ENCODE measurements around the gene PIGR.
"Not testable (repeated sequence)": the region's sequence is repeated elsewhere in the genome, so short reads cannot be mapped to it uniquely, and the experiment has no call there.

PIGR gene

DNA sequence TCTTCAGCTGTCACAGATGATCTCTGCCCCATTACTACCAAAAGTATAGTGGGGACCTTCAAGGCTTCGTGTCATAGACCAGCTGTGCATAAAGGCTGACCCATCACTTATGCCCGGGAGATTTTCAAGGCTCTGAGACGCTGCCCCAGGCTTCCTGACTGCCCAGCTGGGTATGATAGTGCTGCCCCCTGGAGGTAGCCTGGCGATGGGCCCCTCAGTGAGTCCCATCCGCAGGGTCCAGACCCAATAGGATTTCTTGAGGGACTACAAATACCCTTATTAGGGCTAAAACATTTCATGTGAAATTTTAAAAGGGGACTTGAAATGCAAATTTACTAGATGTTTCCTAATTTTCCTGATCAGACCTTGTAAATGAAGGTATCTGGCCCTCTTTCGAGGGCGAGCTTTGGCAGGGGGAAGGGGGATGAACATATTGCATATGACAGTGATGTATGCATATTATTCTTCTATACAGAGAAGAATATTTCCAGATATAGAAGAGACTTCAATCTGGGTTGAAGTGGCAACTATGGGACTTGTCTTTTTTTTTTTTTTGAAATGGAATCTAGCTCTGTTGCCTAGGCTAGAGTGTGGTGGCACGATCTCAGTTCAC lies 12.8 kb downstream of the PIGR start:
- DNase-seq (ENCODE audit: low read depth in 2 of 2) = peak; percentile 52 to 60

DNA sequence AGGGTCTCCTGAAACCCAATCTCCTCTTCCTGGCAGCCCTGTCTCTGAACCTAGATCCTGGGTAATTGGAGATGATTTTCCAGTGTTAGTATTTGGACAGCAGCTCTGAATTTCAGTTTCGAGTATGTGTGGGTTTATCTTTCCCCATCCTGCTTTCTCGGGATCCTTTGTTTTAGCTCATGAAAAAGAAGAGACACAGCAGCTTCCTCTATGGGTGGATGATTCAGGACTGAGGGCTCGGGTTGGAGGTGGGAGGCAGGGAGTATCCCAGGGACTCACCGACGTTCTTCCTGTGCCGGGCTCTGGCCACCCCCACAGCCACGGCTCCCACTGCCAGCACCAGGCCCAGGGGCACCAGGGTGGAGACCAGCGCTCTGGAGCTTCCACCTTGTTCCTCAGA lies 14.1 kb downstream of the PIGR start:
- no peak for DNase-seq (ENCODE audit: low read depth in 2 of 2)

DNA sequence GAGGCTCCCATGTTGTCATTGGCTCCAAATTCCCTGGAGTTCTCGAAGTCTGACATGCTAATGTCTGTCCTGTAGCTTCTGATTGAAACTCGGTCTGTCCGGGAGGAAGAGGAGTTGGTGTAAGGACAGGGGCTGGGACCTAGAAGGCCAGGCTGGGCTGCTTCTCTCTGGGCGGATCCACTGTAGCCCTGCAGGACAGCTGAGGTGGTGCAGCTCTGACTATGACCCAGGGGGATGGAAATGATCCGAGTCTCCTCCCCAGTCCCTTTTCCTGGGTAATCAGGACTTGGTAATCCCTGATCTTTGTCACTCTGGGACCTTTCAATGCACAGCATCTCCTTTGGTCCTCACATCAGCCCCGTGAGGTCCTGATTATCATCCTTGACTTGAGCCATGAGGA lies 14.6 kb downstream of the PIGR start:
- DNase-seq (ENCODE audit: low read depth in 2 of 2) = no peak

DNA sequence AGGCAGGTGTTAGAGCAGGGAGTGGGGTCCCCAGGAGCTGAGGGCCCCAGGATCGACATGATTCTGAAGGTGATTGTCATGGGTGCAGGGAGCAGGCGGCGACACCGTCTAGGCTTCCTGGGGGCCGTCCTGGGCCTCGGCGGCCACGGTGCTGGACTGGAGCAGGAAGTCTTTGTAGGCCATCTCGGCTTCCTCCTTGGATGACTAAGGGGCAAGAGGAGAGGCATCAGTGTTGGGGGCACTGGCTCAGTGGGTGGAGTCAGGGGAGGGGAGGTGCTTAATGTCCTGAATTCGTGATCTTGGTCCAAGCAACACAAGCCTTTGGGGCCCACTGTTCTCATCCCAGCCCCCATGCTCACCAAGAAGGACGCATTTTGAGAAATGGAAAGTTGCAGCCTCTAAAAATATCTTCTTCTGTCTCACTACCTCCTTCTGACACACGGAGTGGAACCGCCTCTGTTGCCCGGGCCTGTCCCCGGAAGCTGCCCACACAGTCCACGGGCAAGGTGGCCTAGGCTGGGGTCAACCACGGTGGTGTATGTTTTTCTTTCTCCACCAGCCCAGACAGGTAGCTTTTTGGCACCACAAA lies 16.0 kb downstream of the PIGR start:
- no peak for DNase-seq (ENCODE audit: low read depth in 2 of 2)

DNA sequence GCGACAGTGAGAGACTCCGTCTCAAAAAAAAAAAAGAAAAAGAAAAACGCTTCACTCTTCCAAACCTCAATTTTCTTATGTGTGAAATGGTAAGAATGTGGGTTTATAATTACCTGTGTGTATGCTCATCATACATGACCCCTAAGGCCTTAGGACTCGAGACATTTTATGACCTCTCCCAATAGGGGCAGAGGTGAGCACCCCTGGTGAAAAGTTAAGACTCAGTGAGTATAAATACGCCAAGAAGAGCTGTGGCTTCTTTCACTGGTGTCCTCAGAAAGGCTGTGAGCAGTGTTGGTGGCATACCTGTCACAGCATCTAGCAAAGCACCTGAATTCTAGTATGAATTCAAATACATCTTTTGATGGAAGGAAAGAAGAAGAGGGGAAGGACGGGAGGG lies 16.7 kb downstream of the PIGR start:
- no peak for DNase-seq (ENCODE audit: low read depth in 2 of 2)

DNA sequence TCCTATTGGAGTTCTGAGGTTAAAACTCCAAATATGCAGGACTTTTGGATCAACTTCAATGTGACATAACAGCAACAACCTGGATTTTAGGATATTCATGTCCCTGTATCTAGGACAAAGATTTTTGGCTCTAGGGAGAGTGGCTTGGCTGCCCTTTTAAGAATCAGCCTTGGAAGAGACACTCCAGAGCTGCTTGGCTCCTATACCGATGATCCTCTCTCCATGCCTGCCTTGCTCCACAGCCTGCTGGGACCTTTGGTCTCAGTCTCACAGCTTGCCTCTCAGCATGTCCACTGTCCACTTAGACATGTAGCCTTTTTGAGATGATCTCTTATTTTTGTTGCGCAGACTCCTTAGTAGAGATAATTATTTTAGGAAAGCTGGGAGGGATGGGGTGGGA lies 20.0 kb downstream of the PIGR start:
- no peak for DNase-seq (ENCODE audit: low read depth in 2 of 2)

DNA sequence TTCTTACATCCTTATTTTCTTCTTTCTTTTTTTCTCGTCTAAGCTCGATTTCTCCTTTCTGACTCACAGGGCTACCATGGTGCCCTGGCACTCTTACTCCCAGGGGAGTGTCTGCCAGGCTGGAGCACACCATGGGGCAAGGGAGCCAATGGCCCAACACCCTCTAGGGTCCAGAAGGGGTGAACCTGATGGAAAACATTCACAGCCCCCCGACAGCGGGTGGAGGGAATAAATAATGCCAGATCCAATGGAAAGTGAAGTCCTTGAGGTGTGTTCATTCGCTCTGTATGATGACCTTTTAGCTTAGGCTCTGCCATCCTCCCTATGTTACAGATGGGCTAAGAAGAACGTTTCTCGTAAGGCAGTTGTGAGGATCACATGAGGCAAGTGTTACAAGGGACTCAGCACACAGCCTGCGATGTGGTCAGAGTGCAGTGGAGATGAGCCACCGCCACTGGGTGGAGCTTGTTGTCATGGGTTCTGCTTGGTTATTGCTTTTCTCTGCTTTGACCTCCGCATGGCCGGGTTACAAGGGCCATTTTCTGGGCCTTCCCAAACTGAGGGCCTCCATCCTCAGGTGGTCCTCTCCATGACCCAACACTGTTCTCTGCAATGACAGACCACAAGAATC lies 21.0 kb downstream of the PIGR start:
- no peak for DNase-seq (ENCODE audit: low read depth in 2 of 2)

DNA sequence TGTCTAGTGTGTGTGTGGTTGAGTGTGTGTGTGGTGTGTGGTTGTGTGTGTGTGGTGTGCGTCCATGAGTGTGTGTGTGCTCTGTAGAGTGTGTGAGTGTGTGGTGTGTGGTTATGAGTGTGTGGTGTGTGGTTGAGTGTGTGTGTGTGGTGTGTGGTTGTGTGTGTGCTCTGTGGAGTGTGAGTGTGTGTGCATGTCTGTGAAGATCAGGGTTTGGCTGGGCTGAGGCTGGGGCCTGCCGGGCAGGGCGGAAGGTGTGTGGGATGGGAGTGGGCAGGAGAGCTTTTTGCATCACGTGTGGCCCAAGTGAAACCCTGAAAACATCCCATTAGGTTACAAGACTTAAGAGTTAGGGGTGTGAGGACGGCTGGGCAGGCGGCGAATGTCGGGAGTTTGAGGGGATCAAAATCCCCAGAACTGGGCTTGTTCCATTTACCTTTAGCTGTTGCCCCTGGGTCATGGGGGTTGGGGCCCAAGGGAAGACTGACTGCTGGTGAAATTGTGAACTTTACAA lies 21.6 kb downstream of the PIGR start:
- DNase-seq (ENCODE audit: low read depth in 2 of 2) = no peak

DNA sequence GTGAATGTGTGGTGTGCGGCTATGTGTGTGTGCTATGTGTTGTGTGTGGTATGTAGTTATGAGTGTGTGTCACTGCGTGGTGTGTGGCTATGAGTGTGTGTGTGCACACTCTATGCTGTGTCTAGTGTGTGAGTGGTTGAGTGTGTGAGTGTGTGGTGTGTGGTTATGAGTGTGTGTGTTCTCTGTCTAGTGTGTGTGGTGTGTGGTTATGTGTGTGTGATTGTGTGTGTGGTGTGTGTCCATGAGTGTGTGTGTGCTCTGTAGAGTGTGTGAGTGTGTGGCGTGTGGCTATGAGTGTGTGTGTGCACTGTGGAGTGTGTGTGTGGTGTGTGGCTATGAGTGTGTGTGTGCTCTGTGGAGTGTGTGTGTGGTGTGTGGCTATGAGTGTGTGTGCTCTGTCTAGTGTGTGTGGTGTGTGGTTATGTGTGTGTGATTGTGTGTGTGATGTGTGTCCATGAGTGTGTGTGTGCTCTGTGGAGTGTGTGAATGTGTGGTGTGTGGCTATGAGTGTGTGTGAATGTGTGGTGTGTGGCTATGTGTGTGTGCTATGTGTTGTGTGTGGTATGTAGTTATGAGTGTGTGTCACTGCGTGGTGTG lies 22.2 kb downstream of the PIGR start:
- DNase-seq (ENCODE audit: low read depth in 2 of 2) = not testable (repeated sequence)

DNA sequence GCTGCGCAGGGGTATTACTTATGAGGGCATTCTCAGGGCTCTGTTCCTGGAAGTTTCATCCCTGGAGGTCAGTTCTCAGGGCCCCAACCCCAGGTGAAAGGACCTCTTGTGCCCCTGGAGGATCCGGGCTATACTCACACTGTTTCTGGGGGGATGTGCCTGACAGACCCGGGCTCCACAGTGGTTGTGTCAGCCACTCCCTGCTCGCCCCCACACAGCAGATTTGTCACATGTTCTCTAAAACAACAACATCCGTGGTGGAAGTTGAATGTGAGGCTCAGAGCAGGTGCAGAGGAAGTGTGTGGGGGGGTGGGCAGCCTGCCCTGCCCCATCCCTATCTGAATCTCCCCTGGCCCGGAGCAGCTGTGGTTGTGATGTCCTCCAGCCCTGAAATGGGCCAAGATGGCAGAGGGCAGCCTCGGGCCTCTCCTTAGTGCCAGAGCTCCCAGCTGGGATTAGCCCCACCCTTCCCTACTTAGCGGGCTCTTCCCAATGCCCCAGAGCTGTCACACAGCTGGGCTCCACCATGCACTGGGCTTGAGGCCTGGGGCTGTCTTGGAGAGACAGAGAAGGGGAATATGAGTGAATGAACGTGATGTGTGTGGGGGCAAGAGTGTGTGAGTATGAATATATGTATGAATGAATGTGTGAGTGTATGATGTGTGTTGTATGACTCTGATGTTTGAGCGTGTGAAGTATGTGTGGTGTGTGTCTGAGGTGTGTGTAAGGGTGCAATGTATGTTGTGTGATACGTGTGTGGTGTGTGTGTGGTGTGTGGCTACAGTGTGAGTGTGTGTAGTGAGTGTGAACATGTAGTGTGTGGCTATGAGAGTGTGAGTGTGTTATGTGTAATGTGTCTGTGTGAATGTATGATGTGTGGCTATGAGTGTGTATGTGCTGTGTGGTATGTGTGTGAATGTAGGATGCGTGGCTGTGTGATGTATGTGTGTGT lies 23.0 kb downstream of the PIGR start:
- DNase-seq (ENCODE audit: low read depth in 2 of 2) = peak; percentile 46 to 63

DNA sequence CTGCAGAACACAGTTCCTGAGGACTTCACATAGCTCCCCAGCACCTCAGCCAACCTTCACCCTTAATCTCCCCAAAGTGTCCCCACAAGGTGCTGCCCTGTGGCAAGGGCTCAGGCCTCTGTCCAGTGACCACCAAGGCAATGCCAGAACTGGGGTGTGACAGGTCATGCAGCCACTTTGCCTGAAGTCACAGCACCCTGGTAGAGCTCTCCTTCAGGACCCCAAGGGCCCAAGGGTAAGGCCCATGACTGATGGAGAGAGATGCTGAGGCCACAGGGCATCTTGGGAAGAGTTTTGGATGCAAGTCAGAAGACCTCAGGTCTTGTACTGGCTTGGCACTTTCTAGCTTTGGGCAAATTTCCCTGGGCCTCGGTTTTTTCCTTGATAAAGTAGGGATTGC lies 23.7 kb downstream of the PIGR start:
- no peak for DNase-seq (ENCODE audit: low read depth in 2 of 2)

DNA sequence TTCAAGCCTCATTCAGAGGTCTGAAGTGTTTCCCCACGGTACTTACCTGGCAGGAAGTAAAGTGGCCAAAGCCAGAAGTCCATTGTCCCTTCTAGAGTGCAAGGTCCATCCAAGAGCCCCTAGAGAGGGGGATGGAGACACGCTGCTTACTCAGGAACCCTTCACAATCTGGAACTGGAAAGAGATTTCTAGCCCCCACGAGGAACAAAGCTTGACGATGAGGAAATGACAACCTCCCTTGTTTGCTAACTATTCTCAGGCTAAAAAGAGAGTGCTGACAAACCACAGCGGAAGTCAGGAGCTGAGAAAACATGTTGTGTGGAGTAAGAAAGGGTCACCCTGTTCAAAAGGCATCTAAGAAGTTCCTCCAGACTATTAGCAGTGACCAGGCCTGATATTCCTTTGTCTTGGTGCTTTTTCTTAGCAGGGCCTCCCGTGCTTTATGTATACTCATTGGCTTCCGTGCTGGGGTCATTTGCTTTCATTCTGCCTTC lies 24.4 kb downstream of the PIGR start, which contains the start of gene FCMR:
Gene FCMR (minus strand): TSS at position 170 of the 494 bp plus-strand sequence. CDS start 87 bp downstream, at position 83.
- no peak for DNase-seq (ENCODE audit: low read depth in 2 of 2)

DNA sequence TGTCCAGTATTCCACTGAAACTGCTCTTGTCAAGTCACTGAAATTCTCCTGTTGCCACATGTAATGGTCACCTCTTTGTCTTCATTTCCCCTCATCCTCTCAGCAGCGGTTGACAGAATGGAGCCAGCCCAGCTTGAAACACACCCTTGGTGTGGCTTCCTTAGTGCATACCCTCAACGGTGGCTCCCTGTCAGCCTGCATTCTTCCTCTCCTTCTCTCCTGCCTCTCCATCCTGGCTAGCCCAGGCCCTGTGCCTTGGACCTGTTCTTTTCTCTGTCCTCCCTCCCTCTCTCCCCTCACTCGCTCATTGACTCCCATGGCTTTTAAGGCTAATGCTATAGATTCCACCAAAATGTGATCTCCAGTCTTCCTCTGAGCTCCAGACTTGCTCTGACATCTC lies 28.2 kb downstream of the PIGR start:
- DNase-seq (ENCODE audit: low read depth in 2 of 2) = no peak

DNA sequence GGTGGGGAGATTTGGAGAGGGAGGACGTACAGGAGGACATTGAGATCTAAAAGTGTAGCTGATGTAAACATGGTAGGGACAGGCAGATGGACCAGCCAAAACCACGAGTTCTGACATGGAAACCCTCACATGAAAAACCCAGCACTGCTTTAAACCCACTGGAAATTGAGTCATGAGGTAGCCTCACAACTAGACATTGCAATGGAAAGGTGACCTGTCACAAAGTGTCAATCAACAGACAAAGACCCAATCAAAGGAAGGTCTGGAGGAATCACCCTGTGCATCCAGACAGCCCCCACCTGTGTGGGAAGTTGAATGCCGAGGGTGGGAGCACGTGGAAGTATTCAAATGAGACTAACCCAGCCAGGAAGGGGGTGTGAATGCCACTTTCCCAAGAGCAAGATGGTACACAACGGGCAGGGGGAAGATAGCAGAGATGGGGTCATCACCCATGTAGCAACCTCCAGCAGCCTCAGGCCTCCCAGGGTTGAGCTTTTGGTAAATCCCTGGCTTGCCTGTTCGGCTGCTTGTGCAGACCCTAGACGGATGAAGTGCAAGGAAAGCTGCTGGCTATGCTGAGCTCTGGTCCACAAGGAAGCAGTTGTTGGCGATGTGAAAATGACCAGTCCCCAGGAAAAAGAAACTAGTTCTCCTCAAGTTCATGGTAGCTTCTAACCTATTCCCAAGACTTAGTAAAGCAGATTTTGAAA lies 30.1 kb downstream of the PIGR start:
- DNase-seq (ENCODE audit: low read depth in 2 of 2) = no peak

DNA sequence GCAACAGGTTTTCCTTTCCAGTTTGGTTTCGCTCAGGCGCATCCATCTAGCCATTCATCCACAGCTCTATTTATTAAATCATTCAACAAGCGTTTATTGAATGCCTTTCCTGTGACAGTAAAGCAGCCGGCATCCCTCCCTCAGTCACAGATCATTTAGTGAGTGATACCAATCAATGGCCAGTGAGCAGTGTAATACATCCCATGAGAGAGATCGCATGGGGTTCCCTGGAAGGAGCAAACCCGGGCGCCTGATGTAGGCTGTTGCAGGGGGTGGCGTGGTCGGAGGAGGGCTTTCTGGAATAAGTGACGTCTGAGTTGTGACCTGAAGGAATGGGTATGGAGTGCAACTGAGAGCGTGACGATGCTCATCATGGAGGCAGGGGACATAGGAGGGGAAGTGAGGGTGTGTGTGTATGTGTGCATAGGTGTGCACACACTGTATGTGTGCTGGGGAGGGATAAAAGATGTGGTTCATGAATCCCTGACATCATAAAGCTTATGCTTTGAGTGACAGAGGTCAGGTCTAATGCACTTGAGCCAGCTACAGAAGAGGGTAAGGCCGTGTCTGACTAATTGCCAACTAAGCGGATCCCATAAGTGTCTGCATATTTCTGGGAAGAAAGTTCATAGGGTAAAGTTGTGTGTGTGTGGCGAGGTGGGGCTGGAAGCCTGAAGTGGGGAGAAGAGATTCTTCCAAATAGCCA lies 31.1 kb downstream of the PIGR start:
- DNase-seq (ENCODE audit: low read depth in 2 of 2) = no peak

DNA sequence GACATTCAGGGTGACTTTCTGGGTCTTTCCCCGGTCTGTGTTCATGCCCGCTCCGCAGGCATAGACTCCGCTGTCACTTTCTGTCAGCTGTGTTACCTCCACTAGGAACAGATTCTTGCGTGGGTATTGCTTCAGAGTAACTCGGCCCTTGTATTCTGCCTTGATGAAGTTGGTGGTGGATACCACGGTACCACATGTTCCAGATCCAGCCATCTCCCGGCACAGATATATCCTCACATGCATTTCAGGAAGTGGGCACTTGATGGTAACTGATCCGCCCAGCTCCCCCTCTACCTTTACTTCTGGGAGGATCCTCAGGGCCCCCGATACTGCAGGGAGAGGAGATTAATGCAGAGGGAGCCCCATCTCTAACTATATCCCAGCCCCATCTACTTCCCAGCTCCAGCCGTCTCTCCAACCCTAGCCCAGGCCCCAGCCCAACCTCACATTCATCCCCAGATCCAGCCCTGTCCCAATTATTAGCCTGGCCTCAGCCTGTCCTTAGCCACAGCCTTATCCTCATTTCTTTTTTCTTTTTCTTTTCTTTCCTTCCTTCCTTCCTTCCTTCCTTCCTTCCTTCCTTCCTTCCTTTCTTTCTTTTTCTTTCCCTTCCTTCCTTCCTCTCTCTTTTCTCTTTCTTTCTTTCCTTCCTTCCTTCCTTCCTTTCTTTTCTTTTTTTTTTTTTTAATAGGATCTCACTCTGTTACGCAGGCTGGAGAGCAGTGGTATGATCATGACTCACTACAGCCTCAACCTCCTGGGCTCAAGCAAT lies 32.3 kb downstream of the PIGR start:
- DNase-seq (ENCODE audit: low read depth in 2 of 2) = no peak

DNA sequence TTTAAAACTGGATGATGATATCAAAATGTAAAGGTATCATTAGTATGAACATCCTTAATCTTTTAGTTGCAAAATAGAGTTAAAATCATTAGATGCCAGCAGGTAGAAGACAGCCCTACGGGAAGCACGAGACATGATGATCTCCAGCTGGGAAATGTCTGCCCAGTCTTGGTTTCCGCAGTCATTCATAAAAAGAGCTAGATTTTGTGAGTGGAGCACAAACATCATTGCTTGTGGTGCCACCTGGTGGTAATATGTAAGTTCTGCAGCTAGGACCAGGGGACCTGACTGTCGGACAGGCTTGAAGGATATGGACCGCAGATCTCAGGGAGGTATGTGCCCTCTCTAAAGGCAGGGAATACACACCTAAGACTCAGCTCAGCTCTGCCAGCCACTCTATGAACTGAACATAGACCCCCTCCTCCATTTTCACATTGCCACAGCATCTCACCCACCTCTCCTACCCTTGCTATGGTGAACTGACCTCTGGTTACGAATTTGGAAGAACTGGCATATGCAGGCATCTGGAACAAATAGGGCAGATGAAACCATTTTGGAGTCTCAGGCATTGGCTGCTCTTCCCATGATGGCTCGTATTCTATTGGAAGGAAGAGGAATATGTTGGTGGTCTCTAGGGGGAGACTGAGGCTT lies 33.7 kb downstream of the PIGR start:
- DNase-seq (ENCODE audit: low read depth in 2 of 2) = no peak

DNA sequence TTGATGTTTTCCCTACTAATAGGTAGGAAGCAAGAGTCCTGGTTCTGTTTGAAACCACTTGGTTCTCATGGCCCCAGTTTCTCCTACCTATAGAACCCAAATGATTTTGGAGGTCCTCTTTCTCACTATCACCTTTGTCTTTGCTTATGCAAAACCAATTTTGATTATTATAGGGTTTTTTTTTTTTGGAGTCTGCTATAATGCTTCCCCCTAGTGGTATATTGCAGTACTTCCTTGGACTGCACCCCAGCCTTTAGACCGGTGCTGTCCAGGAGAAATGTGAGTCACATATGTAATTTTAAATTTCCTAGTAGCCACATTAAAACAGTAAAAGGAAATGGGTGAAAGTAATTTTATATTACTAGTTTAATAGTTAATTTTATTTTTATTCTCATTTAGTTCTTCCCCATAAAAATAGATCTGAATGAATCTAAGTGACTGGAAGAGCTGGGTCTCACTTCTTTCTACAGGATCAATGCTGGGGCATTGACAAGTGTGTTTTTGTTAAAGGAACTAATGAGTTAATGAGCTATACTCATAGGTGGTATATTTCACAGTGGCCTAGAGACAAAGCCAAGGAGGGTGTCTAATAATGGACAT lies 35.1 kb downstream of the PIGR start:
- no peak for DNase-seq (ENCODE audit: low read depth in 2 of 2)
